CD4-positive, alpha-beta T cell treated with Interleukin-4 for 1 hour (primary cell): ENCODE results near the gene MYH7.
"Not testable (repeated sequence)": the region's sequence is repeated elsewhere in the genome, so short reads cannot be mapped to it uniquely, and the experiment has no call there.

Experiments
- DNase-seq, 2 donors: peaks; one replicate each; pipeline ENCODE4 v3.0.0-alpha.2; 2020 to 2022

Gene MYH7

GRCh38 chr14:23406725-23407355 lies 28.6 kb downstream of the MYH7 start:
- no peak for DNase-seq

GRCh38 chr14:23406244-23406643 lies 29.2 kb downstream of the MYH7 start:
- no peak for DNase-seq

- no peak for DNase-seq
These were observed 29.9 kb downstream of the MYH7 start for GRCh38 chr14:23405516-23406025.

- DNase-seq, result no peak
These were observed 30.4 kb downstream of the MYH7 start for GRCh38 chr14:23405096-23405495.

- no peak for DNase-seq
These were observed 31.0 kb downstream of the MYH7 start for GRCh38 chr14:23404331-23404900.

- DNase-seq, result no peak
These were observed 31.6 kb downstream of the MYH7 start for GRCh38 chr14:23403908-23404307.

GRCh38 chr14:23403139-23403438 lies 32.4 kb downstream of the MYH7 start:
- no peak for DNase-seq

GRCh38 chr14:23402296-23403138 lies 32.9 kb downstream of the MYH7 start:
- DNase-seq, result no peak

GRCh38 chr14:23401291-23401690 lies 34.2 kb downstream of the MYH7 start:
- DNase-seq, result no peak

- DNase-seq, result not testable (repeated sequence)
These were observed 34.8 kb downstream of the MYH7 start for GRCh38 chr14:23400496-23401149.

GRCh38 chr14:23399591-23399990 lies 35.9 kb downstream of the MYH7 start:
- DNase-seq, result no peak

- no peak for DNase-seq
These were observed 36.3 kb downstream of the MYH7 start for GRCh38 chr14:23399136-23399535.

GRCh38 chr14:23398348-23398747 lies 37.1 kb downstream of the MYH7 start:
- no peak for DNase-seq

- DNase-seq, result no peak
These were observed 38.6 kb downstream of the MYH7 start for GRCh38 chr14:23396781-23397407.

- DNase-seq, result no peak
These were observed 39.3 kb downstream of the MYH7 start for GRCh38 chr14:23396126-23396525.

- no peak for DNase-seq
These were observed 42.8 kb downstream of the MYH7 start for GRCh38 chr14:23392613-23393012.

GRCh38 chr14:23389871-23390270 lies 45.6 kb downstream of the MYH7 start:
- not testable (repeated sequence) for DNase-seq

- DNase-seq, result no peak
These were observed 46.1 kb downstream of the MYH7 start for GRCh38 chr14:23389396-23389795.

- DNase-seq, result no peak
These were observed 46.5 kb downstream of the MYH7 start for GRCh38 chr14:23388996-23389395.

- DNase-seq, result no peak
These were observed 47.3 kb downstream of the MYH7 start for GRCh38 chr14:23387916-23388882.

GRCh38 chr14:23386999-23387398 lies 48.5 kb downstream of the MYH7 start:
- DNase-seq, result no peak

GRCh38 chr14:23386266-23386657 lies 49.2 kb downstream of the MYH7 start:
- not testable (repeated sequence) for DNase-seq
